Measurements from ENCODE around the gene NSUN6.

The NSUN6 gene

DNA sequence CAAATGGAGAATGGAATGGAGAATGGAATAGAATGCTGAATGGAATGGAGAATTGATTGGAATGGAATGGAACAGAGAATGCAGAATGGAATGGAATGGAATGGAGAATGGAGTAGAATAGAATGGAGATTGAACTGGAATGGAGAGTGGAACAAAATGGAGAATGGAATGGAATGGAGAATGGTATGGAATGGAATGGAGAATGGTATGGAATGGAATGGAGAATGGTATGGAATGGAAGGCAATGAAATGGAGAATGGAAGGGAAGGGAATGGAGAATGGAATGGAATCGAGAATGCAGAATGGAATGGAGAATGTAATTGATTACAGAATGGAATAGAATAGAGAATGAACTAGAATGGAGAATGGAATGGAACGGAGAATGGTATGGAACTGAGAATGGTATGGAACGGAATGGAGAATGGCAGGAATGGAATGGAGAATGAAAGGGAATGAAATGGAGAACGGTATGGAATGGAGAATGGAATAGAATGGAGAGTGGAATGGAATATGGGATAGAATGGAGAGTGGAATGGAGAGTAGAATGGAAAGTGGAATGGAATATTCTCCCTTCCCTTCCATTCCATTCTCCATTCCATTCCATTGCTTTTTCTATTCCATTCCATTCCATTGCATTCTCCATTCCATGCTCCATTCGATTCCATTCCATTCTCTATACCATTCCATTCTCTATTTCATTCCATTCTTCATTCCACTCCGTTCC is 88.2 kb downstream of the NSUN6 start:
- DNase-seq (ENCODE audit: low spot score): no peak

DNA sequence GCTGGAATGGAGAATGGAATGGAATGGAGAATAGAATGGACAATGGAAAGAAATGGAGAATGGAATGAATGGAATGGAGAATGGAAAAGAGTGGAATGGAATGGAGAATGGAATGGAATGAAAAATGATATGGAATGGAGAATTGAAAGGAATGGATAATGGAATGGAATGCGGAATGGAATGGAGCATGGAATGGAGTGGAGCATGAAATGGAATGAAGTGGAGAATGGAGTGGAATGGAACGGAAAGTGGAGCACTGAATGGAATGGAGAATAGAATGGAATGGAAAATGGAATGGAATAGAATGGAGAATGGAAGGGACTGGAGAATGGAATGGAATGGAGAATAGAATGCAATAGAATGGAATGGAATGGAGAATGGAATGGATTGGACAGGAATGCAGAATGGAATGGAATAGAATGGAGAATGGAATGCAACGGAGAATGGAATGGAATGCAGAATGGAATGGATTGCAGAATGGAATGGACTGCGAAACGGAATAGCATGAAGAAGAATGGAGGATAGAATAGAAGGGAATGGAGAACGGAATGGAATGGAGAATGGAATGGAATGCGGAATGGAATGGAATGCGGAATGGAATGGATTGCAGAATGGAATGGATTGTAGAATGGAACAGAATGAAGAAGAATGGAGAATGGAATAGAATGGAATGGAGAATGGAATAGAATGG is 89.4 kb downstream of the NSUN6 start:
- DNase-seq (ENCODE audit: low spot score): no peak

DNA sequence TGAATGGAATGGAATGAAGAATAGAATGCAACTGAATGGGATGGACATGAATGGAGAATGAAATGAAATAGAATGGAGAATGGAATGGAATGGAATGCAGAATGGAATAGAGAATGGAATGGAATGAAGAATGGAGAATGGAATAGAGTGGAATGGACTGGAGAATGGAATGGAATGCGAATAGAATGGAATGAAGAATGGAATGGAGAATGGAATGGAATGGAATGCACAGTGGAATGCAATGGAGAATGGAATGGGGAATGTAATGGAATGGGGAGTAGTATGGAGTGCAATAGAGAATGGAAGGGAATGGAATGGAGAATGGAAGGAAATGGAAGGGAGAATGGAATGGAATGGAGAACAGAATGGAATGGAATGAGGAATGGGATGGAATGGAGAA is 93.4 kb downstream of the NSUN6 start:
- DNase-seq (ENCODE audit: low spot score): no peak

DNA sequence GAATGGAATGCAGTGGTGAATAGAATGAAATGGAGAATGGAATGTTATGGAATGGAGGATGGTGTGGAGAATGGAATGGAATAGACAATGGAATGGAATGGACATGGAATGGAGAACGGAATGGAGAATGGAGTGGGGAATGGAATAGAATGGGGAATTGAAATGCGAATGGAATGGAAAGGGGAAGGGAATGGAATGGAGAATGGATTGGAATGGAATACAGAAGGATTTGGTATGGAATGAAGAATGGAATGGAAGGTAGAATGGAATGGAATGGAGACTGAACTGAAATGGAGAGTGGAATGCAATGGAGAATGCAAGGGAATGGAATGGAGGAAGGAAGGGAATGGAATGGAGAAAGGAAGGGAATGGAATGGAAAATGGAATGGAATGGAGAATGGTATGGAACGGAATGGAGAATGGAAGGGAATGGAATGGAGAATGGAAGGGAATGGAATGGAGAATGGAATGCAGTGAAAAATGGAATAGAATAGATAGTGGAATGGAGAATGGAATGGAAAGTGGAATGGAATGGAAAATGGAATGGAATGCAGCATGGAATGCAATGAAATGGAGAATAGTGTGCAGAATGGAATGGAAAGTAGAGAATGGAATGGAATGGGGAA is 94.8 kb downstream of the NSUN6 start:
- no peak for DNase-seq (ENCODE audit: low spot score)

DNA sequence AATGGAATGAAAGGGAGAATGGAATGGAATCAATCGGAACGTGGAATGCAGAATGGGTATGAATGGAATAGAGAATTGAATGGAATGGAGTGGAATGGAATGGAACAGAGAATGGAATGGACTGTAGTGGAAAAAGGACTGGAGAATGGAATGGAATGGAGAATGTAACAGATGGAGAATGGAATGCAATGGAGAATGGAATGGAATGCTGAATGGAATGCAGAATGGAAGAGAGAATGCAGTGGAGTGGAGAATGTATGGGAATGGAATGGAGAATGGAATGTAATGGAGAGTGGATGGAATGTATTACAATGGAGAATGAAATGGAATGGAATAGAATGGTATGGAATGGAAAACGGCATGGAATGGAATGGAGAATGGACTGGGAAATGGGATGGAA is 96.9 kb downstream of the NSUN6 start:
- DNase-seq (ENCODE audit: low spot score): no peak

DNA sequence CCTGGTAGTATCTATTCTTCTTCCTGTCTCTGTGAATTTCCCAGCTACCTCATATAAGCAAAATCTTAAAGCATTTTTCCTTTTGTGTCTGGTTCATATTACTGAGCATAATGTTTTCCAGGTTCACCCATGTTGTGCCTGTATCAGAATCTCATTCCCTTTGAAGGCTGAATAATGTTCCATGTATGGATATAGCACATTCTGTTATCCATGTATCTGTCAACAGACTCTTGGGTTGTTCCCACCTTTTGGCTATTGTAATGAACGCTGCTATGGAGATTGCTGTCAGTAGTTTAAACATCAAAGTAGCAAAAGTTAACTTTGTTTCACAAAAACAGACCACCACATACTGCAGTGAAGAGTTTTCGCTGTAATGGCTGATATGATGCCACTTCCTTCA is 99.9 kb downstream of the NSUN6 start:
- DNase-seq (ENCODE audit: low spot score): no peak

DNA sequence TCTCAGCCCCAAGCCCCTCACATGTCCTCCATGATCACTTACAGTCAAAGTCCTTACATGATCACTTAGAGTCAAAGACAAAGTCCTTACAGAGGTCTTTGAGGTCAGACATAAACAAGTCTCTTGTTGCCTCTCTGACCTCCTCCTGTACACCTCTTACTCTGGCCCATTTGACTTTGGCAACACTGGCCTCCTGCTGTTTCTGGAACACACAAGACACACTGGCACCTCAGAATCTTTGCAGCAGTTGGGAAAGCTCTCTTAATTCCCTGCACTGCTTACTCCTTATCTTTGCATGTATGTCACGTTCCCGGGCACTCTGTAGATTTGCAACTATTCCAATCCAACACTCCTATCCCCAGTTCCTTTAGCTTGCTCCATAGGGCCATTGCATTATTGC is 102.3 kb downstream of the NSUN6 start:
- no peak for DNase-seq (ENCODE audit: low spot score)

DNA sequence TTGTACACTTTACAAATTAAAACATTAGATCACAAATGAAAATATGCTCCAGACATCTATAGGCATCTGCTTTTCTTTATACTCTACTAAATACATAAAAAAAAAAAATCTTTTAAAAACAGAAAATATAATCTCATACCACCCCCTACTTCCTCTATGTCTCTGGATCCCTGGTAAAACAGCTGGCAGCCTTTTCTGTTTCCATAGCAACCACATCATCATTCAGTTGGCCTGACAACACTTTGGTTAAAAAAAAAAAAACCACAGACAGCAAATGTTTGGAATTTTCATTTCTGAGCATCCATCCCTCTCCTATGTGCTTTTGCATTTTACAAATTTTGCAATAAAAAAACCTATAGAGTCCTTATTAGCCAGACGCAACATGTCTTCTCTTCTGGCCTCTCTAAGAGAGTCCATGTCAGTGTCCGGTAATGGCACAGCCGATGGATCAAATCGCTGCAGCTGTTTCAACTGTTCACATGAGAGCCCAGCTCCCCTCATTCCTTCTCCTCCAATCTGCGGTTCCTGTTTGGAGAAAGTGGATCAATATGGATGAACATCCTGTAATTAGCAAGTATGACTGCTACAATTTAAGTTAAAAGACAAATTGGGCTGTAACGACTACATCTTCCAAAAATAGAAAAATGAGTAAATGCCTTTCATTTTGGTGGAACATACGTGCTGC is 105.6 kb downstream of the NSUN6 start:
- DNase-seq (ENCODE audit: low spot score): no peak

DNA sequence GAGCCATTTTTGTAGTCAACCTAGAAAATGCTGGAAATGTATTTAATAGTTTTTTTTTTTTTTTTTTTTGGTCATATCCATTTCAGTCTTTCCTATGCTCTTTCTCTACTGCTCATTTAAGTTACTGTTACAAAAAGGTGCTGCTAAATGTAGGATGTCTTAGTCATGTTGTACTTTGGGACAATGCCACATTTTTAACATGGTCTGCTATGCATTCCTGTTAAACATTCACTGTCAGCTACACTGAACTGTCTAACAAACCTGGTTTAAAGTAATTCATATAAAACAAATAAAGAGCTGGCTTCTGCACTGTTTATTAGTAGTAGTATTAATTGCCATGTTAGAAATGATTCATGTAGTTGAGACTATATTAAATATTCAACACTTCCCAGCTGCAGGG is 108.6 kb downstream of the NSUN6 start:
- no peak for DNase-seq (ENCODE audit: low spot score)

DNA sequence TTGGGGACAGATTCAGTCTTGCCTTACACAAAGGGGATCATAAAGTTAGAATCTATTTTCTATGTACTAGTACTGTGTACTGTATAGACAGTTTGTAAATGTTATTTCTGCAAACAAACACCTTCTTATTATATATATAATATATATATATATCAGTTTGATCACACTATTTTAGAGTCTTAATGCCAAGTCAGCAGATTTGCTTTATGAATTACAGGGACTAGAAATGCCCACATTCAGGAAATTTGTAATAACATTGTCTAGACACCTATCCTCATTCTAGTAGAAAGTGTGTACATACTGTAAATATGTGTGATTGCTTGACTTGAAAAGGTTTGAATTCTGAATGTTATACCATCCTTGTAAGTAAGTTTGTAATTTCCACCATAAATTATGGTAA is 111.2 kb downstream of the NSUN6 start:
- DNase-seq (ENCODE audit: low spot score): no peak

DNA sequence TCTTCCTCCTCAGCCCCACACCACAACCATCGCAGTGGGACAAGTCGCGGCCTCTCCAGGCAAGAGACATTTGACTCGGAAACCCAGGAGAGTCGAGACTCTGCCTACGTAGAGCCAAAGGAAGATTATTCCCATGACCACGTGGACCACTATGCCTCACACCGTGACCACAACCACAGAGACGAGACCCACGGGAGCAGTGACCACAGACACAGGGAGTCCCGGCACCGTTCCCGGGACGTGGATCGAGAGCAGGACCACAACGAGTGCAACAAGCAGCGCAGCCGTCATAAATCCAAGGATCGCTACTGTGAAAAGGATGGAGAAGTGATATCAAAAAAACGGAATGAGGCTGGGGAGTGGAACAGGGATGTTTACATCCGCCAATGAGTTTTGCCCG is 112.1 kb downstream of the NSUN6 start:
- no peak for DNase-seq (ENCODE audit: low spot score)

DNA sequence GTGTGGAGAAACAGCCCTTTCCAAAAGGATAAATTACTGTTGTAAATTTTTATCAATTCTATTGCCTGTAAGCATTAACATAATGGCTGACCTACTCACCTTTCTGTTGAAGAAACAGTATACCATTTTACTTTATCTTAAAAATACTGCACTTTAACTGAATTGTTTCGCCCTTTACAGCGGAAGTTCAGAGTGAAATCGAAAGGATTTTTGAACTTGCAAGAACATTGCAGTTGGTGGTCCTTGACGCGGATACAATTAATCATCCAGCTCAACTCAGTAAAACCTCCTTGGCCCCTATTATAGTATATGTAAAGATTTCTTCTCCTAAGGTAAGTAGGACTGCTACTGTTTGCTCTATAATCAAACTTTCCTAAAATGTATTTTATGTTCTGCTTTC is 117.5 kb downstream of the NSUN6 start:
- no peak for DNase-seq (ENCODE audit: low spot score)

DNA sequence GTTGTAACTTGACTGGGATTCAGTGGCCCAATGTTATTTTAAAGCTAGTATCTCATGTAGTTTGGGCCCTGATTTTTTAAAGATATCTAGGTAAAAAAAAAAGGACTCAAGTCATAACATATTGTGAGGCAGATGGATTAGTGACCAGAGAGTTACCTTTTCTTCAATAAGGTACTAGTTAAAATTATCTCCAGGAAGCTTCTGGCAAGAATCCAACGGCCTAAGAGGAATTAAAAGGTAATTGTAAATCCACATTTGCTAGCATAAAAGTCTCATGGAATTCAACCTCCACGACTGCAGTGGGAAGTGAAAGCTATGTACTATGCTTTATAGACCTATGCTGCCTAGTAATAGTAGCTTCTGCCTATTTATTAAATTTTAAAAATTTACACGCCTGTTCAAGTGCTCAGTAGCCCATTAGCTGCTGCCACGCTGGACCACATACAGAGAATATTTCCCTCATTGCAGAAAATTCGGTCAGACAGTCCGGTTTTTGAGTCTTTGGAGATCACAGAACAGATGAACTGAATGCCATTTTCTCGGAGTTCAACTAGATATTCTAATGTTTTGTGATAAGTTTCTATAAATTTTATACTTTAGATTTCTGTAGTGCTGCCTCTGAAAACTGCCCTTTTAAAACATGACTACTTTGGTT is 118.4 kb downstream of the NSUN6 start:
- DNase-seq (ENCODE audit: low spot score): no peak

DNA sequence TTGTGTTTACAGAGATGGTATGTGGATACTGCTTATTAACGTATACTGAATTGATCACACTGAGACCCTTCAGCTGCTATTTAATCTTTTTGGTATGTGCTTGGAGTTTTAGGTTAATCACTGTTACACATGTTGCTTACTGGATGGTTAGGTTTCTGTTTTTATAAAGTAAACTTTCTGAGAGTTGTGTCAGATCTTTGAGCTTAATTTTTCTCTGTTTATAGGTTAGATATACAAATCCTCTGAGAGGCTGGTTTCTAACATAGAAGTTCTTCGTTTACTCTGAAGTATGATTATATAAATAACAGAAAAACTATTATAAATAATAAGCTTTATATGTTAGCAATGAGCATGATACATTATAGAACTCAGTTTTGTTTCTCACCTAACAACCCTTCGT is 123.1 kb downstream of the NSUN6 start:
- DNase-seq (ENCODE audit: low spot score): no peak

DNA sequence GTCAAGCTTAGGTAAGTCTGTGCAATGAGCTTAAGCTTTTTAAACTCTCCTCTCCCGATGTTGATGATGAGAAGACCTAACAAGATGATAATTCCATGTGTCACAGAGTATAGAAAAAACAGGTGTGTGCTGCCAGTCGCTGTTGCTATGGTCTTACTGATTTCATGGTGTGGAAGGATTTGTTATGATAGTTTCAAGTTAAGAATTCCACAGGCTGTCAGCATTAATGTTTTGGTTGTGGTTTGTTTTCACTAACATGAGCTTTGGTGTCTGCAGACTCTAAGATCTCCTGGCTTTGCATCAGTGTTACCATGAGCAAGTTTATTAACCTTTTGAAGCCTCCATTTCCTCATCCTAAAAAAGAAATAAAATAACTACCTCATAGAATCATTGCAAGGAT is 123.7 kb downstream of the NSUN6 start:
- DNase-seq (ENCODE audit: low spot score): no peak

DNA sequence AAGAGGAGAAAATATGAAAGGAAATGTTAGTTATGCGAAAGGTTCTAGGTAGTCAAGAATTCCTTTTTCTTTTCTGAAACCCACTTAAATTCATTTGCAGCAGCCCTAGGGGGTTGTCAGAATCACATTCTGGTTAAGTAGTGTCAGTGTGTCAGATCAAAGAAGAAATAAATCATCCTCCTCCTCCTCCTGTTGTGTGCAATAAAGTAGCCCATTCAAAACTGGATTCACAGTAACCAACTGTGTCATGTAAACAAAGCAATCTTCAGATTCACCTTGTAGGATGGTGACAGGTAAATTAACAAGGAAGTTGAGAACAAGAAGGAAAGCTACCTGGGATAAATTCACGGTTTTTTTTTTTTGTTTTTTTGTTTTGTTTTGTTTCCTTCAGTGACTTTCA is 127.5 kb downstream of the NSUN6 start:
- no peak for DNase-seq (ENCODE audit: low spot score)

DNA sequence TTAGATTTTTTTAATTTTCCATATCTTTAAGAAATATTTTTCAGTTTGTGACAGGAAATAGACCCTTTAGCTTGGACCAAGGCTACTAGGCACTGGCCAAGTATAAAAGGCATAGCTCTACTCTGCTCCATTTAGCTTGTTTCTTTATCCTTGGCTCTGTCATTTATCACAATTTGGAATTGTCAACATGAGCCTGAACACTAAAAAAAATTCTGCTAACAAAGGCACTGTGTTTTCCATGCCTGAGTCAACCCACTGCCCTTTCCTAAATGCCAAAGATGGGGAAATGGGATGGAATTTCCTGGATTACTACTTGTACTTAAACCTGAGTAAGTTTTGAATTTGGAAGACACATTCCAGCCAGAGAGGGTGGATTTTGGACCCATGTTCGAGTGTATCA is 128.4 kb downstream of the NSUN6 start:
- DNase-seq (ENCODE audit: low spot score): no peak

DNA sequence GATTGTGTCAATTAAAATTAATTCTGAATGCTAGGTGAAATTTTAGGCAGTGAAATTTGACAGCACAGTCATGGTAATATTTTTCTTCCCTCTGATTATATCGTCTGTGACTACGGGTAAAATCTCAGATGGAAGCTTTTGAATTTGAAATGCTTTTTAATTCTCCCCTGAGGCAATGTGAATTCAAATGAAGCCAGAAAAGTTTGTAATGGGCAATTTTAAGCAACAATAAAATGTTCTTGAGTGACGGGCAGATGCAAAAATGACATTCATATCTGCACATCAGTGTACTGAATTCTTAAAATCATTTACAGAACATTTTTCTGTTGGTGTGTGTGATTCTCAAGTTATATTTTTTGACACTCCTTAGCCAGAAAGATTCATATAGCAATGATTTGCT is 134.5 kb downstream of the NSUN6 start:
- DNase-seq (ENCODE audit: low spot score): no peak

DNA sequence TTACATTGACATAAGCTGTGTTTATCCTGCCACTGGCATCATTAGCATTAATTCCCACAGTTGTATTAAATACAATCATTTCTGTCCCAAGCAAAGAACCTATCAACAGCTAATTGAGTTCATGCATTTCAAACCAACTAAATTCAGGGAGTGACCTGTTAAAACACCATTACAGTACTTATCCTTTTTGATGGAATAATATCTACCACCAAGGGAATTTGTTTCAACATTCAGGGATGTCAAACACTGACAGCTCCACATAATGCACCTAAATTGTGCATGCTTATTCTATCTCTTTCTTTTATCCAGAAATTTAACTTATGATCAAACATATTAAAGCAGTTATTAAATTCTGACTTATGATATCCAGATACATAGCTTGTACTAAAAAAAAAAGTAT is 136.8 kb downstream of the NSUN6 start:
- DNase-seq (ENCODE audit: low spot score): no peak

DNA sequence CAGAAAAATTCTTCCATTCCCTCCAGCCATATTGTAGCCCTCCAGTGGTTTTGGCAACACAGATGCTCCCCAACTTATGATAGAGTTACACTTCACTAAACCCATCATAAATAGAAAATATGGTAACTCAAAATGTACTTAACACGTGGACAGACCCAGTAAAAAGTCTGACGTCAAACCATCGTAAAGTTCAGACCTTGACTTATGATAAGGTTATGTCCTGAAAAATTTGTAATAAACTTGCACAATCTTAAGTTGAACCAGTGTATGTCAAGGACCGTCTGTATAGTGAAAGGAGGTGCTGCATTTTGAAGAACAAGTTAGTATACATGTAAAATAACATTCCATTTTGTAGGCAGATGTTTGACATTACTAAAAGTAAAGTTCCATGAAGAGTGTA is 142.8 kb downstream of the NSUN6 start:
- no peak for DNase-seq (ENCODE audit: low spot score)

DNA sequence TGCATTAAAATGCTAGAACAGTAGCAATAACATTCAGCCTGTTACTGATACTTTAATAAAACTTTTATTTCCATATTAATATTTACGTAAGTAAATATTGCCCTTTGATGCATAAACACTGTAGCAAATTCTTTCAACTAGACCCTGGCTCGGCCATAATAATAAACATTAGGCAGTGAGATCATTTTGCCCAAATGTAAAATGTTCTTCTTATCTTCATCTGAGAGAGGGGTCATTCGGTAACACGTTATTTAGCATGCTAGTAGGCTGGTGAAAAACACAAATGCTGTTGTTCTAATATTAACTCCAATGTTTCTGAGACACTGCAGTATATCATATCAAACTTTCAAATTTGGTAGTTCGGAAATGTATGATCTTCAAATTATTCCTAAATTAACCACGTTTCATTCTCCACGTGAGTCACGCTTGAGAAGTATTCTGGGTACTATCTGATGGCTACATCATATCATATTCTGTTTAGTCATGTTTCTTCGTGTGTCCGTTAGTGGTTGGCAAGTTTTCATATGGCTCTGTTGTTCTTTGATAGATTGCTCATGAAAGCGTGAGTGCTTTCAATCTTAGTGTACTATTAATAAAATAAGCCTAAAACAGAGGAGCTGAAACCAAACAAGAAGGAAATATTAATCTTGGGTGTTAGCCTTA is 145.8 kb downstream of the NSUN6 start:
- no peak for DNase-seq (ENCODE audit: low spot score)

DNA sequence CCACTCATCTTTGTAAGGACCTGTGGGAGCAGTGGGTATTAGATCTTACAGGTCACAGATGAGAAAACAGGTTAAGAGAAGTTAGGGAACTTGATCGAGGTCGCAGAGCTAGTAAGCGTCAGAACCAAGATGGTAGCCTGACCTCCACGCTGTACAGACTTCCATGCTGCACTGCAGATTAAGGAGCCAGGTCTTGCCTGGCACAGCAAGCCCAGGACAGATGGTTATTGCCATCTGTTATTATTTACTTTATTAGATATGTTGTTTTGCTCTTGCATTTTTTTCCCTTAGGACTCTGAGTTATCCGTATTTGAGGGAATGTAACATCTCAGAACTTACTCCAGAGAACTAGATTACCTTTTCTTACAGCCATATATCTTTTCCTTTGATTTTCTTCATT is 147.2 kb downstream of the NSUN6 start:
- DNase-seq (ENCODE audit: low spot score): no peak
